H1 (cell line): ENCODE measurements around the gene AP1G2. TPM values are rescaled to one million over a fixed set of nuclear protein-coding genes. Genes with fewer than 3 reads are reported as not detected.
A peak's percentile ranks its signal among the peaks of the same experiment; 100 is the strongest.

Source experiments
- CTCF ChIA-PET: fragments of 300-600 bp; sonication (Branson Sonifier 250); formaldehyde crosslinking; loops from one replicate; lab custom pipeline; 2021; ENCODE audit not compliant: partially characterized antibody; lab: Charles Lee
- POLR2A ChIA-PET: fragments of 300-600 bp; sonication (Branson Sonifier 250); formaldehyde crosslinking; loops from one replicate; lab custom pipeline; 2021; ENCODE audit warnings: inconsistent platforms; ENCODE audit not compliant: partially characterized antibody; lab: Charles Lee
- DNase-seq, 2 experiments: peaks; one replicate each; pipeline versions ENCODE4 v3.0.0 to v3.0.0-alpha.2; 2010 to 2022; ENCODE audit warnings: low spot score in 2 of 2, low read depth in 1 of 2, mixed read lengths in 1 of 2
- FAIRE-seq: peaks from 2 replicates; lab custom pipeline; 2011; peaks lifted over from hg19 to GRCh38; lab: Jason Lieb, UNC
- H2AFZ ChIP-seq: 2 replicates; pipeline ENCODE4 v1.8.1; 2012; ENCODE audit warnings: low read length, inconsistent platforms
- H2AK5ac ChIP-seq: 2 replicates; pipeline ENCODE4 v1.6.1; 2013; ENCODE audit warnings: low read depth, low read length
- H2BK120ac ChIP-seq: replicated peaks from 2 replicates; pipeline ENCODE3; 2013; ENCODE audit warnings: low read depth, low read length, inconsistent platforms
- H2BK12ac ChIP-seq: 2 replicates; pipeline ENCODE4 v1.6.1; 2013; ENCODE audit warnings: low read depth, low read length
- H2BK15ac ChIP-seq: 2 replicates; pipeline ENCODE4 v1.6.1; 2013; ENCODE audit warnings: low read length
- H2BK20ac ChIP-seq: 2 replicates; pipeline ENCODE4 v1.6.1; 2013; ENCODE audit warnings: low read length
- H2BK5ac ChIP-seq: 2 replicates; pipeline ENCODE4 v1.6.1; 2013; ENCODE audit warnings: low read depth, low read length
- H3K14ac ChIP-seq: 2 replicates; pipeline ENCODE4 v1.6.1; 2013; ENCODE audit warnings: inconsistent platforms; ENCODE audit not compliant: insufficient read length
- H3K18ac ChIP-seq: 2 replicates; pipeline ENCODE4 v1.6.1; 2013; ENCODE audit warnings: low read length; ENCODE audit errors: extremely low read depth
- H3K23ac ChIP-seq: 2 replicates; pipeline ENCODE4 v1.6.1; 2013; ENCODE audit warnings: inconsistent platforms; ENCODE audit not compliant: insufficient read length
- H3K23me2 ChIP-seq: 2 replicates; pipeline ENCODE4 v1.6.1; 2013; ENCODE audit warnings: low read depth, low read length
- H3K27ac ChIP-seq: 2 replicates; pipeline ENCODE4 v1.6.1; 2011; ENCODE audit warnings: low read depth, low read length, inconsistent platforms
- H3K27me3 ChIP-seq, 4 experiments: replicated peaks in 1 of 4; 1 replicate in 1 of 4; 2 replicates in 3 of 4; pipeline versions ENCODE4 v1.6.1 to v1.8.1; 2011 to 2013; ENCODE audit warnings: low read length in 3 of 4, mild to moderate bottlenecking in 3 of 4, inconsistent platforms in 2 of 4, mixed read lengths in 2 of 4, moderate library complexity in 1 of 4; ENCODE audit not compliant: control insufficient read depth in 3 of 4, insufficient read depth in 3 of 4; ENCODE audit errors: extremely low read depth in 1 of 4
- H3K36me3 ChIP-seq, 4 experiments: 2 replicates each; pipeline versions ENCODE4 v1.6.1 to v1.8.1; 2011 to 2013; ENCODE audit warnings: mild to moderate bottlenecking in 4 of 4, low read length in 3 of 4, moderate library complexity in 2 of 4, control low read depth in 1 of 4, inconsistent platforms in 1 of 4; ENCODE audit not compliant: insufficient read depth in 4 of 4, control insufficient read depth in 2 of 4
- H3K4ac ChIP-seq: replicated peaks from 2 replicates; pipeline ENCODE3; 2013; ENCODE audit warnings: low read length, low read depth, mixed read lengths, inconsistent platforms; ENCODE audit not compliant: insufficient read length
- H3K4me1 ChIP-seq, 4 experiments: replicated peaks in 1 of 4; 1 replicate in 1 of 4; 2 replicates in 3 of 4; pipeline versions ENCODE4 v1.6.1 to v1.8.1; 2011 to 2013; ENCODE audit warnings: low read length in 3 of 4, inconsistent platforms in 2 of 4, mixed read lengths in 1 of 4; ENCODE audit not compliant: insufficient read depth in 4 of 4, control insufficient read depth in 3 of 4
- H3K4me2 ChIP-seq, 2 experiments: 2 replicates each; pipeline versions ENCODE4 v1.6.1 to v1.8.1; 2011 to 2013; ENCODE audit warnings: low read depth in 2 of 2, low read length in 2 of 2, control low read depth in 1 of 2, inconsistent platforms in 1 of 2, mild to moderate bottlenecking in 1 of 2; ENCODE audit not compliant: insufficient read depth in 1 of 2
- H3K4me3 ChIP-seq, 4 experiments: fragments of 200-600, 300-600 bp in 1 of 4; sonication (generic), shearing (Covaris generic), sonication (Bioruptor Twin) in 1 of 4; 2 replicates each; pipeline versions ENCODE4 v1.5.1 to v1.8.1; 2011 to 2016; ENCODE audit warnings: low read length in 4 of 4, low read depth in 3 of 4, control low read depth in 2 of 4, inconsistent platforms in 2 of 4, mild to moderate bottlenecking in 2 of 4, mixed read lengths in 1 of 4, moderate library complexity in 1 of 4; ENCODE audit not compliant: insufficient read depth in 2 of 4; ENCODE audit errors: extremely low read depth in 1 of 4
- H3K56ac ChIP-seq: replicated peaks from 2 replicates; pipeline ENCODE3; 2013; ENCODE audit warnings: low read depth, mild to moderate bottlenecking, mixed read lengths, low read length, inconsistent platforms; ENCODE audit not compliant: insufficient read length
- H3K79me1 ChIP-seq: 2 replicates; pipeline ENCODE4 v1.6.1; 2013; ENCODE audit warnings: low read depth, low read length, control low read depth
- H3K79me2 ChIP-seq, 2 experiments: 2 replicates each; pipeline versions ENCODE4 v1.6.1 to v1.8.1; 2012 to 2013; ENCODE audit warnings: low read length in 2 of 2, mild to moderate bottlenecking in 2 of 2, inconsistent platforms in 1 of 2; ENCODE audit not compliant: insufficient read depth in 2 of 2, control insufficient read depth in 1 of 2
- H3K9ac ChIP-seq, 4 experiments: replicated peaks in 1 of 4; 1 replicate in 1 of 4; 2 replicates in 3 of 4; pipeline versions ENCODE4 v1.6.1 to v1.8.1; 2011 to 2013; ENCODE audit warnings: low read depth in 3 of 4, low read length in 3 of 4, control low read depth in 2 of 4, mild to moderate bottlenecking in 2 of 4, moderate library complexity in 2 of 4, inconsistent platforms in 1 of 4; ENCODE audit errors: extremely low read depth in 1 of 4
- H3K9me3 ChIP-seq, 2 experiments: 2 replicates each; pipeline versions ENCODE4 v1.6.1 to v1.8.1; 2012 to 2013; ENCODE audit warnings: mild to moderate bottlenecking in 2 of 2, moderate library complexity in 2 of 2, control low read depth in 1 of 2, inconsistent platforms in 1 of 2, low read depth in 1 of 2, low read length in 1 of 2, mixed read lengths in 1 of 2; ENCODE audit not compliant: insufficient read depth in 2 of 2
- H4K20me1 ChIP-seq, 2 experiments: replicated peaks in 1 of 2; 2 replicates each; pipeline versions ENCODE3 to v1.8.1; 2011 to 2013; ENCODE audit warnings: inconsistent platforms in 2 of 2, low read length in 2 of 2, mild to moderate bottlenecking in 1 of 2; ENCODE audit not compliant: insufficient read depth in 2 of 2, control insufficient read depth in 1 of 2
- H4K5ac ChIP-seq: 2 replicates; pipeline ENCODE4 v1.6.1; 2013; ENCODE audit warnings: low read length, low read depth, mixed read lengths, inconsistent platforms; ENCODE audit not compliant: insufficient read length
- H4K8ac ChIP-seq: 2 replicates; pipeline ENCODE4 v1.8.0; 2013; ENCODE audit warnings: mild to moderate bottlenecking, moderate library complexity, low read length, inconsistent platforms; ENCODE audit not compliant: insufficient read depth; ENCODE audit errors: extremely low read depth
- H4K91ac ChIP-seq: replicated peaks from 2 replicates; pipeline ENCODE3; 2013; ENCODE audit warnings: low read length, mixed read lengths, inconsistent platforms; ENCODE audit not compliant: insufficient read length
- ASH2L ChIP-seq: fragments of 200-600, 300-600 bp; sonication (generic); IDR thresholded peaks from one replicate; pipeline ENCODE4 v1.7.1; 2017; ENCODE audit warnings: low read length
- CBX5 ChIP-seq: fragments of 300-800, 300-1000 bp; sonication (generic); IDR thresholded peaks from 2 replicates; pipeline ENCODE4 v1.7.1; 2016; ENCODE audit warnings: antibody characterized with exemption, low read length, low read depth
- CBX8 ChIP-seq: fragments of 300-800, 300-1000 bp; sonication (generic); IDR thresholded peaks from 2 replicates; pipeline ENCODE4 v1.7.1; 2016; ENCODE audit warnings: low read depth, low read length, borderline replicate concordance
- EP300 ChIP-seq, 2 experiments: IDR thresholded peaks; 1 replicate in 1 of 2; 2 replicates in 1 of 2; pipeline ENCODE4 v1.6.1; 2011 to 2012; ENCODE audit warnings: low read depth in 2 of 2, low read length in 2 of 2, mild to moderate bottlenecking in 2 of 2, borderline replicate concordance in 1 of 2, inconsistent platforms in 1 of 2, moderate library complexity in 1 of 2
- GTF2F1 ChIP-seq: IDR thresholded peaks from 2 replicates; pipeline ENCODE4 v1.6.1; 2012; ENCODE audit warnings: low read depth, low read length, improper control_type of control experiment, borderline replicate concordance
- KDM1A ChIP-seq: fragments of 200-600, 300-600 bp; sonication (generic); IDR thresholded peaks from 2 replicates; pipeline ENCODE4 v1.7.1; 2016; ENCODE audit warnings: mild to moderate bottlenecking, low read length, borderline replicate concordance
- KDM5A ChIP-seq: fragments of 200-600 bp; IDR thresholded peaks from 2 replicates; pipeline ENCODE4 v1.7.1; 2012; ENCODE audit warnings: mild to moderate bottlenecking, low read length, inconsistent platforms, mixed read lengths
- TAF7 ChIP-seq: optimal IDR thresholded peaks from 2 replicates; pipeline ENCODE3; 2011; ENCODE audit warnings: low read depth, mild to moderate bottlenecking, inconsistent platforms, low read length, moderate library complexity, borderline replicate concordance
- WGBS, 2 experiments: shearing (Covaris generic) in 1 of 2; methylation state at CpG; one replicate each; pipeline versions ENCODE4 v1.1.6 to v1.1.7; 2013 to 2015; ENCODE audit warnings: low lambda C conversion rate in 2 of 2, mixed read lengths in 2 of 2, inconsistent platforms in 1 of 2, low coverage in 1 of 2, missing lambda C conversion rate in 1 of 2; ENCODE audit not compliant: insufficient replicate concordance in 2 of 2, insufficient coverage in 1 of 2, insufficient read length in 1 of 2; ENCODE audit errors: extremely low coverage in 1 of 2, missing lambda C conversion rate in 1 of 2; 5-methylcytosine and 5-hydroxymethylcytosine counted together
- polyA plus RNA-seq, 7 experiments: library from polyadenylated mRNA; depleted of rRNA in 3 of 7; stranded (reverse) in 5 of 7; unstranded in 2 of 7; fragments of >200 nt in 5 of 7; fragments of 200-250 nt in 2 of 7; gene quantifications; 1 replicate in 5 of 7; 2 replicates in 1 of 7; 4 replicates in 1 of 7; pipeline versions ENCODE4 v1.2.1 to v1.2.3, GENCODE V29; 2011 to 2013; ENCODE audit warnings: missing spikeins in 2 of 7, mixed read lengths in 2 of 7
- total RNA-seq: library from RNA; stranded (reverse); fragmentation: NEBNext Ultra II Directional; extraction: Animal tissue kit (Norgen Biotek cat#: 25700); gene quantifications from 2 replicates; pipeline ENCODE4 v1.2.1, GENCODE V29; 2021
- TF ChIP-seq, protein P1 (sequence below): IDR thresholded peaks from 2 replicates; pipeline ENCODE4 v1.6.1; 2012; ENCODE audit warnings: inconsistent platforms

The AP1G2 gene
- total and polyA plus RNA-seq, 2 of the 8 experiments (the other 6 are each of a cell fraction or from before 2014, with no cell fraction given): 70.9 to 134 TPM

DNA sequence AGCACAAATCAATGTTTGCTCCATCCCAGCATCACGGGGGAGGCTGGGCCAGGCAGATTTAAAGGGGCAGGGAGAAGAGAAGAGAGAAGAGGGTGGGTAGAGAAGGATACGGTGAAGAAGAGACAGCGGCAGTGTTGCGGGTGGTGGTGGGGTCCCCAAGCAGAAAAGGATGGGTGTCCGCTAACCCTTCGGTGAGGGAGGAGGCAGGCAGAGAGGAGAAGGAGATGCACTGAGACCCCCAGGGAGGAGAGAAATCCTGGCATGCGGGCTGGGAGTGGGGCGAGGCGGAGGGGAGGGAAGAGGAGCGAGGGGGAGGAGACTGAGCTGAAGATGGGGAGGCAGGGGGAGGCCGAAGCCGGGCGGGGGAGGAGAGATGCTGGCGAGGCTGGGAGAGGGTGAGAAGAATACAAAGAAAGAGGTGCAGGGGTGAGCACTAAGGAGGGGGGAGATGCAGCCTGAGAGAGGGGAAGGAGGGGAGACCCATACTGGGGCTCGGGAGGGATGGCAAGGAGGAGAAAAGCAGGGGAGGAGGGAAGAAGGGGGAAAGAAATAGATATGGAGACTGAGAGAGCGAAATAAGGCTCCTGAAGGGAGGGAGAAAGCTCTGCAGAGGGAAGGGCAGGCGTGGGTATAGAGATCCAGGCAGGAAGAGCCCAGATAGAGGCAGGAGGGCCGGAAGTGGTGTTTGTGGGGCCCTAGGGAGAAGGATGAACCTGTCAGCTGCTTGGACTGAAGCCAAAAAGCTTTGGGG, 11.1 kb upstream of the AP1G2 start, which contains the start of gene JPH4:
TSS of gene JPH4 (minus strand) at position 231 of the 751 bp plus-strand sequence. CDS start 1,337 bp downstream, outside the sequence.
- no peak within 1 kb of the TSS for H4K8ac ChIP-seq
- ChIA-PET CTCF (interaction anchor here (0.6 to 1.7 kb wide), 6 partner anchors 9 to 352 kb away, joined by 3 to 6 read pairs (median 4); no protein-coding TSS in a partner anchor), POLR2A (interaction anchor here (1.2 to 3.8 kb wide), 4 partner anchors 10 to 473 kb away, joined by 4 to 11 read pairs (median 6); partner anchors contain the start of gene CARMIL3)
- peak within 1 kb of the TSS; percentile 6 for H4K91ac ChIP-seq
- peaks cover 0 to 4% (median 0%) of the 10 kb centered on the region in 4 experiments; a peak in 1 of 8 replicates for H3K36me3 ChIP-seq
- no peaks in the 10 kb centered on the region for H3K9me3 ChIP-seq
- no peaks in the 10 kb centered on the region for H3K79me2 ChIP-seq
- no peak within 1 kb of the TSS for H4K5ac ChIP-seq
- peak within 1 kb of the TSS; percentile 23 to 93 (median 54) for H3K4me3 ChIP-seq
- H3K4me1 ChIP-seq: peaks cover 5 to 15% (median 9%) of the 10 kb centered on the region in 4 experiments; a peak in 6 of 7 replicates
- peak within 1 kb of the TSS; percentile 92; the same call in 1 of the 2 replicates for H2BK12ac ChIP-seq
- no peak within 1 kb of the TSS for H3K14ac ChIP-seq
- no peak within 1 kb of the TSS for H3K23ac ChIP-seq
- H3K18ac ChIP-seq: peak within 1 kb of the TSS; percentile 72
- peak within 1 kb of the TSS; percentile 45; the same call in 1 of the 2 replicates for H2AK5ac ChIP-seq
- H3K9ac ChIP-seq: peak within 1 kb of the TSS in 1 of 4 experiments; percentile 7; a peak in 1 of 7 replicates
- no peaks in the 10 kb centered on the region for H3K79me1 ChIP-seq
- 5% methylated on average over 7 of the region's 18 CpGs; no CpG with 5 or more reads in 1 of the 2 experiments for WGBS, 2 experiments
- FAIRE-seq: no peak
- no peak within 1 kb of the TSS for H3K56ac ChIP-seq
- peak within 1 kb of the TSS; percentile 42 for H3K4ac ChIP-seq
- H2BK120ac ChIP-seq: no peak within 1 kb of the TSS
- no peak within 1 kb of the TSS for H2AFZ ChIP-seq
- H2BK15ac ChIP-seq: peak within 1 kb of the TSS; percentile 92; the same call in 1 of the 2 replicates
- peaks cover 6 to 7% of the 10 kb centered on the region in 2 experiments for H4K20me1 ChIP-seq
- peak within 1 kb of the TSS; percentile 71; the same call in 1 of the 2 replicates for H2BK5ac ChIP-seq
- peaks cover 20% of the 10 kb centered on the region; the same call in 1 of the 2 replicates for H3K23me2 ChIP-seq
- no peak within 1 kb of the TSS for H3K27ac ChIP-seq
- H3K27me3 ChIP-seq: peaks cover 17 to 29% (median 25%) of the 10 kb centered on the region in 4 experiments
- peak in 1 of 2 experiments; percentile 77 for DNase-seq
- H3K4me2 ChIP-seq: peak within 1 kb of the TSS; percentile 70 to 88
- H2BK20ac ChIP-seq: peak within 1 kb of the TSS; percentile 9
- TF ChIP-seq CBX5 (no peak), ASH2L (no peak), EP300 (IDR thresholded peaks at IDR 0.05; ENCODE audit: borderline replicate concordance in 1 of 2, low read depth in 2 of 2, low read length in 2 of 2) (peak in 1 of 2 experiments; percentile 17; a peak in 1 of 3 replicates), GTF2F1 (no peak), TAF7 (no peak), CBX8 (no peak), KDM1A (0 out of 2 replicates have a peak, but pooled peaks have one; percentile 42), KDM5A (no peak)
- TF ChIP-seq, protein P1, sequence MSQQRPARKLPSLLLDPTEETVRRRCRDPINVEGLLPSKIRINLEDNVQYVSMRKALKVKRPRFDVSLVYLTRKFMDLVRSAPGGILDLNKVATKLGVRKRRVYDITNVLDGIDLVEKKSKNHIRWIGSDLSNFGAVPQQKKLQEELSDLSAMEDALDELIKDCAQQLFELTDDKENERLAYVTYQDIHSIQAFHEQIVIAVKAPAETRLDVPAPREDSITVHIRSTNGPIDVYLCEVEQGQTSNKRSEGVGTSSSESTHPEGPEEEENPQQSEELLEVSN: 0 out of 2 replicates have a peak, but pooled peaks have one; percentile 36
